ENCODE measurements around the gene SH3PXD2A. TPM values are rescaled to one million over a fixed set of nuclear protein-coding genes. Genes with fewer than 3 reads are reported as not detected.

SH3PXD2A gene
- total RNA-seq, 1 donor from 2014 or later: 38.6 TPM

DNA sequence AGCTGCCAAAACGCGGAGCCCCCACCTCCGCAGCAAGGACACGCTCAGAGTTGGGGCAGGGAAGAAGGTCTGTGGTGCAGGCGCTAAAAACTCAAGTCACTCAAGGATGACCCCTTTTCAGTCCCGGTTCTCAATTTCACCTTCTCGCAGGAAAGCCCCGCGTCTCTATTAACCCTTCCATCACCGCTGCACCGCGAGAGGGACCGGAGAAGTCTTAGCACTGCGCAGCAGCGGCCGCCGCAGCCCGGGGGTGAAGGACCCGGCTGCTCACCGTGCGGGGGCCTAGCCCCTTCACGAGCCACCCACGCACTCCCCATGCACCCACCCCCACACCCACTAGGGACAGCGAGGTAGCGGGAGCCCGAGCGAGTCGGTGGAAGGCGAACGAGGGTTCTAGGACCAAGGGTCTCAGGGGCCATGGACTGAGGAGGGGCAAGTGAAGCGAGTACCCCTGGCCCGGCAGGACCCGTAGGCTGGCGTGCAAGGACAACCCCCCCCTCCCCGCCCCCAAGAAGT, 162.9 kb downstream of the SH3PXD2A start:
- no peak overlapping the region for H3K27ac Mint-ChIP-seq
- no peaks in the 10 kb centered on the region for H3K9me3 Mint-ChIP-seq
- no peaks in the 10 kb centered on the region for H3K36me3 Mint-ChIP-seq
- TF ChIP-seq, protein P1, sequence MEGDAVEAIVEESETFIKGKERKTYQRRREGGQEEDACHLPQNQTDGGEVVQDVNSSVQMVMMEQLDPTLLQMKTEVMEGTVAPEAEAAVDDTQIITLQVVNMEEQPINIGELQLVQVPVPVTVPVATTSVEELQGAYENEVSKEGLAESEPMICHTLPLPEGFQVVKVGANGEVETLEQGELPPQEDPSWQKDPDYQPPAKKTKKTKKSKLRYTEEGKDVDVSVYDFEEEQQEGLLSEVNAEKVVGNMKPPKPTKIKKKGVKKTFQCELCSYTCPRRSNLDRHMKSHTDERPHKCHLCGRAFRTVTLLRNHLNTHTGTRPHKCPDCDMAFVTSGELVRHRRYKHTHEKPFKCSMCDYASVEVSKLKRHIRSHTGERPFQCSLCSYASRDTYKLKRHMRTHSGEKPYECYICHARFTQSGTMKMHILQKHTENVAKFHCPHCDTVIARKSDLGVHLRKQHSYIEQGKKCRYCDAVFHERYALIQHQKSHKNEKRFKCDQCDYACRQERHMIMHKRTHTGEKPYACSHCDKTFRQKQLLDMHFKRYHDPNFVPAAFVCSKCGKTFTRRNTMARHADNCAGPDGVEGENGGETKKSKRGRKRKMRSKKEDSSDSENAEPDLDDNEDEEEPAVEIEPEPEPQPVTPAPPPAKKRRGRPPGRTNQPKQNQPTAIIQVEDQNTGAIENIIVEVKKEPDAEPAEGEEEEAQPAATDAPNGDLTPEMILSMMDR (conservative IDR thresholded peaks at IDR 0.05): no peak
- H3K27me3 Mint-ChIP-seq: peaks cover 22% of the 10 kb centered on the region
- peaks cover 27% of the 10 kb centered on the region for H3K4me1 Mint-ChIP-seq (ENCODE audit: unreplicated experiment)
- DNase-seq (ENCODE audit: extremely low spot score, unreplicated experiment): no peak
- peak overlapping the region; percentile 76 for H3K4me3 Mint-ChIP-seq

DNA sequence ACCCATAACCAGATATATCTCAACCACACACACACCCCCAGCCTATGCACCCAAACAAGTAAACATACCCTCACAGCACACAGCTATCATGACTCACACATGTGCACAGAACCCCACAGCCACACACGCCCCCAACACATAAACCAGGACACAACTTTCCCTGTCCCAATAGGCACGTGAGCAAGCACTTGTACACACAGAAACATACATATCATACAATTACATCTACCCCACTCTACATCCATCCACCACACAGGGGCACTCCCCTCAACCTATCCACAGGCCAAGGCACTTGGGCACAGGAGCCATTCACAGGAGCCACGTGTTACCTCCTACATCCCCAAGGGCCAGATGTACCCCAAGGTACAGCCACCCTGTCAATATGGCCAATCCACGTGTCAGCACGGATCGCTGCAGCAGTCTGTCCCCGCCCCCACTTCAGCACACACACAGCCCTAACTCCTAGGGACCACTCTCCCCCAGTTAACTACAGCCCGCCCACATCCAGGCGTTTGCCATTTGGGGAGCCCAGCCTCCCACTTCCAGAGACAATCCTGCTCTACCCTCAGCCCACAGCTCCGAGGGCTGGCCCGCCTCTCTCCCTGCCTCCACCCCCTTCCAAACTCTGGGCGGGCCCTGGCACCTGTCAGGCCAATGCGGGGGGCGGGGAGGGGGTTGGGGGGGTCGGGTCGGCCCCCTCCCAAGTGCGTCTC, 163.5 kb downstream of the SH3PXD2A start:
- Mint-ChIP-seq H3K4me1 (ENCODE audit: unreplicated experiment) (peaks cover 31% of the 10 kb centered on the region), H3K27ac (peak overlapping the region; percentile 30), H3K4me3 (peak overlapping the region; percentile 77), H3K27me3 (peaks cover 22% of the 10 kb centered on the region), H3K36me3 (no peaks in the 10 kb centered on the region), H3K9me3 (no peaks in the 10 kb centered on the region)
- no peak for DNase-seq (ENCODE audit: extremely low spot score, unreplicated experiment)
- TF ChIP-seq, protein P1 (conservative IDR thresholded peaks at IDR 0.05): no peak

DNA sequence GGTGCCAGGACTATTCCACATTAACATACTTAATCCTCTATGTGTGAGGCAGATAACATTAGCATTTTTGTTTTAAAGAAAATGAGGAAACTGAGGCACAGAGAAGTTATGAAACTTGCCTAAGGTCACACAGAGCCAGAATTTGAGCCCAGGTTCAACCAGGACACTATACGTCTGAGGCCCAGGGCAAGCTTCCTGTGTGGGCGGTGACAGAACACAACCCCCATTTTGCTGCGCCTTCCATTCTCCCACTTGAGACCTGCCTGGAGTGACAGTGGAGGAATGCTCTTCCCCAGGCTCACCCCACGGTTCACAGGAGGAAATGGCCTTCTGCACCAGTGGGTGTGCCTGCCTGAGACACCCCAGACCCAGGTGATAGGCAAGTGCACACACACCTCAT, 164.1 kb downstream of the SH3PXD2A start:
- H3K4me1 Mint-ChIP-seq (ENCODE audit: unreplicated experiment): peaks cover 29% of the 10 kb centered on the region
- H3K36me3 Mint-ChIP-seq: no peaks in the 10 kb centered on the region
- H3K27me3 Mint-ChIP-seq: peaks cover 19% of the 10 kb centered on the region
- DNase-seq (ENCODE audit: extremely low spot score, unreplicated experiment): no peak
- no peaks in the 10 kb centered on the region for H3K9me3 Mint-ChIP-seq
- H3K4me3 Mint-ChIP-seq: peak overlapping the region; percentile 77
- TF ChIP-seq, protein P1 (conservative IDR thresholded peaks at IDR 0.05): no peak
- no peak overlapping the region for H3K27ac Mint-ChIP-seq

DNA sequence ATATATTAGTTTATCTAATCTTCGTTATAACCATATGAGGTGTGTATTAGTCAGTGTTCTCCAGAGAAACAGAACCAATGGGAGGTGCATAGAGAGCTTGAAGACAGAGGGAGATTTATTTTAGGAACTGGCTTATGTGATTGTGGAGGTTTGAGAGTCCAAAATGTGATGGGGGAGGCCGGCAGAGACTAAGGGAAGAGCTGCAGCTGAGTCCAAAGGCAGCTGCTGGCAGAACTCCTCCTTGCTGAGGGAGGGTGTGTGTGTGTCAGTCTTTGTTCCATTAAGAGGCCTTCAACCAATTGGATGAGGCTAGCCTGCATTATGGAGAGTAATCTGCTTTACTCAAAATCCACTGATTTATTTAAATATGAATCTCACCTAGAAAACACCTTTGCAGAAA, 165.1 kb downstream of the SH3PXD2A start:
- no peak overlapping the region for H3K27ac Mint-ChIP-seq
- TF ChIP-seq, protein P1 (conservative IDR thresholded peaks at IDR 0.05): no peak
- no peaks in the 10 kb centered on the region for H3K36me3 Mint-ChIP-seq
- H3K27me3 Mint-ChIP-seq: peaks cover 16% of the 10 kb centered on the region
- no peak overlapping the region for H3K4me3 Mint-ChIP-seq
- no peaks in the 10 kb centered on the region for H3K9me3 Mint-ChIP-seq
- H3K4me1 Mint-ChIP-seq (ENCODE audit: unreplicated experiment): peaks cover 35% of the 10 kb centered on the region
- DNase-seq (ENCODE audit: extremely low spot score, unreplicated experiment): no peak

DNA sequence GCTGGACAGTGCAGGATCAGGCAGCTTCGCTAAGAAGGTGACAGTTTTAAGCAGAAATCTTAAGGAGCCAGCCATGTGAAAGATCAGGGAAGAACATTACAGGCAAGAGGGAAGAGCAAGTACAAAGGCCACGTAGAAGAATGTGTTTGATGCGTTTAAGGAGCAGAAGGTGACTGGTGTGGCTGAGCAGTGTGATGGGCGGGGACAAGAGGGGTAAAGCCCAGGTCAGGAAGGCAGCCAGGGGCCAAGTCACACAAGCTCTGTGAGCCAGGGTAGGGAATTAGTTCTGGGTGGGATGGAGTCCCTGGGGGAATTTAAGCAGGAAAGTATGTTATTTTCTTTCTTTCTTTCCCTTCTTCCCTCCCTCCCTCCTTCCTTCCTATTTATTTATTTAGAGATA, 166.9 kb downstream of the SH3PXD2A start:
- Mint-ChIP-seq H3K4me3 (no peak overlapping the region), H3K27ac (peak overlapping the region; percentile 2), H3K36me3 (no peaks in the 10 kb centered on the region), H3K4me1 (ENCODE audit: unreplicated experiment) (peaks cover 34% of the 10 kb centered on the region), H3K9me3 (no peaks in the 10 kb centered on the region), H3K27me3 (peaks cover 9% of the 10 kb centered on the region)
- TF ChIP-seq, protein P1 (conservative IDR thresholded peaks at IDR 0.05): no peak
- DNase-seq (ENCODE audit: extremely low spot score, unreplicated experiment): no peak

Measured in type B pancreatic cell (in vitro differentiated cells).